Endothelial cell of umbilical vein (primary cell): ENCODE measurements around the gene HIPK4. TPM values are rescaled to one million over a fixed set of nuclear protein-coding genes. Genes with fewer than 3 reads are reported as not detected.

Experiments used
- BruUV-seq: library from RNA; stranded (reverse); fragments of 400-500 nt; replicated peaks from 2 replicates; lab custom pipeline; 2021; lab: Mats Ljungman, UMichigan
- CTCF ChIA-PET: fragments of 300-600, 350-600 bp; sonication (Branson Sonifier 250); formaldehyde crosslinking; loops from one replicate; lab custom pipeline; 2021; ENCODE audit warnings: antibody characterized with exemption, inconsistent platforms; lab: Charles Lee
- POLR2A ChIA-PET: fragments of 300-600, 350-600 bp; sonication (Branson Sonifier 250); formaldehyde crosslinking; loops from one replicate; lab custom pipeline; 2021; ENCODE audit warnings: antibody characterized with exemption, inconsistent platforms; lab: Charles Lee
- DNase-seq: peaks from one replicate; pipeline ENCODE4 v3.0.0-alpha.2; 2011; ENCODE audit warnings: low read depth, low spot score
- FAIRE-seq: peaks from 2 replicates; lab custom pipeline; 2011; peaks lifted over from hg19 to GRCh38; lab: Jason Lieb, UNC
- H2AFZ ChIP-seq: 2 replicates; pipeline ENCODE4 v1.6.0; 2012; ENCODE audit warnings: low read depth, low read length, control low read depth, inconsistent platforms
- H3K27ac ChIP-seq: 2 replicates; pipeline ENCODE4 v1.5.1; 2011; ENCODE audit warnings: low read depth, mild to moderate bottlenecking, control low read depth, low read length, moderate library complexity; ENCODE audit not compliant: insufficient read depth
- H3K27me3 ChIP-seq, 2 experiments: 2 replicates each; pipeline versions ENCODE4 v1.6.0 to v1.6.1; 2011; ENCODE audit warnings: low read length in 2 of 2, mixed read lengths in 1 of 2; ENCODE audit not compliant: control insufficient read depth in 2 of 2, insufficient read depth in 2 of 2
- H3K36me3 ChIP-seq, 2 experiments: 2 replicates in 1 of 2; 3 replicates in 1 of 2; pipeline ENCODE4 v1.5.1; 2011; ENCODE audit warnings: low read length in 2 of 2, mild to moderate bottlenecking in 1 of 2, moderate library complexity in 1 of 2; ENCODE audit not compliant: control insufficient read depth in 2 of 2, insufficient read depth in 2 of 2; ENCODE audit errors: extremely low read depth in 1 of 2
- H3K4me1 ChIP-seq: 3 replicates; pipeline ENCODE4 v1.5.1; 2011; ENCODE audit warnings: mild to moderate bottlenecking, low read length; ENCODE audit not compliant: control insufficient read depth, insufficient read depth; ENCODE audit errors: extremely low read depth
- H3K4me2 ChIP-seq: 2 replicates; pipeline ENCODE4 v1.6.1; 2011; ENCODE audit warnings: low read length, control low read depth, mixed read lengths; ENCODE audit not compliant: insufficient read depth
- H3K4me3 ChIP-seq, 3 experiments: fragments of 200-600 bp in 1 of 3; sonication (generic), shearing (Covaris generic) in 1 of 3; replicated peaks in 1 of 3; 2 replicates each; pipeline ENCODE4 v1.5.1; 2011 to 2016; ENCODE audit warnings: control low read depth in 3 of 3, low read length in 3 of 3, mild to moderate bottlenecking in 2 of 3, inconsistent platforms in 1 of 3, low read depth in 1 of 3, moderate library complexity in 1 of 3; ENCODE audit not compliant: insufficient read depth in 1 of 3
- H3K79me2 ChIP-seq: 2 replicates; pipeline ENCODE4 v1.6.0; 2012; ENCODE audit warnings: low read length, inconsistent platforms; ENCODE audit not compliant: control insufficient read depth, insufficient read depth
- H3K9ac ChIP-seq: replicated peaks from 2 replicates; pipeline ENCODE3; 2011; ENCODE audit warnings: low read length, control low read depth; ENCODE audit not compliant: insufficient read depth; ENCODE audit errors: extremely low read depth
- H3K9me1 ChIP-seq: replicated peaks from 3 replicates; pipeline ENCODE4 v1.6.0; 2011; ENCODE audit warnings: mild to moderate bottlenecking, low read length; ENCODE audit not compliant: control insufficient read depth, insufficient read depth; ENCODE audit errors: extremely low read depth
- H3K9me3 ChIP-seq: replicated peaks from 2 replicates; pipeline ENCODE4 v1.5.1; 2012; ENCODE audit warnings: low read length, inconsistent platforms; ENCODE audit not compliant: control insufficient read depth, insufficient read depth
- H4K20me1 ChIP-seq: replicated peaks from 2 replicates; pipeline ENCODE3; 2011; ENCODE audit warnings: mild to moderate bottlenecking, low read length; ENCODE audit not compliant: control insufficient read depth, insufficient read depth; ENCODE audit errors: extremely low read depth
- CTCF ChIP-seq, 2 donors: IDR thresholded peaks; 1 replicate in 1 of 2; 2 replicates in 1 of 2; pipeline ENCODE4 v1.5.1; 2011; ENCODE audit warnings: low read length in 2 of 2, mild to moderate bottlenecking in 2 of 2, moderate library complexity in 2 of 2, control low read depth in 1 of 2, inconsistent platforms in 1 of 2, low read depth in 1 of 2; ENCODE audit not compliant: insufficient read depth in 1 of 2; ENCODE audit errors: extremely low read depth in 1 of 2
- FOS ChIP-seq: IDR thresholded peaks from 2 replicates; pipeline ENCODE4 v1.6.1; 2011; ENCODE audit warnings: mild to moderate bottlenecking, low read length, moderate library complexity, borderline replicate concordance; ENCODE audit not compliant: insufficient read depth
- GATA2 ChIP-seq: IDR thresholded peaks from 2 replicates; pipeline ENCODE4 v1.7.0; 2011; ENCODE audit warnings: low read depth, mild to moderate bottlenecking, moderate library complexity, mixed read lengths, low read length; ENCODE audit not compliant: insufficient read length, insufficient read depth
- JUN ChIP-seq: IDR thresholded peaks from 2 replicates; pipeline ENCODE4 v1.6.1; 2011; ENCODE audit warnings: borderline replicate concordance, low read depth; ENCODE audit not compliant: insufficient read length, insufficient read depth
- MAX ChIP-seq: IDR thresholded peaks from 2 replicates; pipeline ENCODE4 v1.6.1; 2011; ENCODE audit not compliant: insufficient read depth, insufficient read length
- MYC ChIP-seq: IDR thresholded peaks from one replicate; pipeline ENCODE4 v1.6.1; 2011; ENCODE audit warnings: mild to moderate bottlenecking, low read depth, low read length
- POLR2AphosphoS5 ChIP-seq: IDR thresholded peaks from 2 replicates; pipeline ENCODE4 v1.6.1; 2012; ENCODE audit warnings: low read depth, mild to moderate bottlenecking, control low read depth, low read length, moderate library complexity; ENCODE audit not compliant: insufficient read depth
- dilution Hi-C: fragments of 300-500 bp; cut with MboI; formaldehyde crosslinking; loops from one replicate; pipeline ENCODE4 v1.15.0; 2019; ENCODE audit warnings: low sequenced_read_pairs; ENCODE audit not compliant: extremely low pct_ligation_motif_present
- intact Hi-C: fragments of 100-400 bp; cut with micrococcal nuclease; formaldehyde crosslinking; loops from one replicate; pipeline ENCODE4 v1.10.0; 2022
- polyA plus RNA-seq, 4 experiments: library from polyadenylated mRNA; depleted of rRNA in 3 of 4; stranded (reverse) in 3 of 4; unstranded in 1 of 4; fragments of >200 nt; gene quantifications; 2 replicates each; pipeline versions ENCODE4 v1.2.1 to v1.2.3, GENCODE V29; 2011 to 2012; ENCODE audit warnings: missing spikeins in 1 of 4
- total RNA-seq: library from RNA; stranded (reverse); gene quantifications from 2 replicates; pipeline ENCODE4 v1.2.3, GENCODE V29; 2021

HIPK4 gene
- total and polyA plus RNA-seq, 2 donors (not counting 3 experiments of a cell fraction or from before 2014, with no cell fraction given) = 0.12 TPM; not detected in 1

GRCh38 chr19:40397568-40397906 is 7.6 kb upstream of the HIPK4 start:
- dilution Hi-C loops (no loop called here), intact Hi-C loops (no loop called here)
- Histone ChIP-seq H4K20me1 (no peaks in the 10 kb centered on the region), H3K4me2 (no peak overlapping the region), H3K9ac (no peak overlapping the region), H3K36me3 (no peaks in the 10 kb centered on the region), H3K27me3 (no peaks in the 10 kb centered on the region), H3K79me2 (no peaks in the 10 kb centered on the region), H3K4me3 (no peak overlapping the region), H3K27ac (no peak overlapping the region), H3K9me3 (no peaks in the 10 kb centered on the region), H3K9me1 (no peaks in the 10 kb centered on the region), H2AFZ (no peak overlapping the region), H3K4me1 (no peaks in the 10 kb centered on the region)
- ChIA-PET CTCF (interaction anchor here (1.2 kb wide), 1 partner anchor 23 kb away, joined by 3 read pairs; no protein-coding TSS in a partner anchor), POLR2A (no interaction called here)
- no peak for TF ChIP-seq FOS
- no peak for TF ChIP-seq JUN
- no TSS peak for BruUV-seq
- no peak for DNase-seq
- no peak for FAIRE-seq

- Histone ChIP-seq H3K4me3 (no peak overlapping the region), H4K20me1 (no peaks in the 10 kb centered on the region), H2AFZ (no peak overlapping the region), H3K27ac (no peak overlapping the region), H3K4me2 (no peak overlapping the region), H3K9me1 (no peaks in the 10 kb centered on the region), H3K9me3 (no peaks in the 10 kb centered on the region), H3K9ac (no peak overlapping the region), H3K79me2 (no peaks in the 10 kb centered on the region), H3K27me3 (no peaks in the 10 kb centered on the region), H3K36me3 (no peaks in the 10 kb centered on the region), H3K4me1 (no peaks in the 10 kb centered on the region)
- dilution Hi-C loops = no loop called here
- CTCF ChIA-PET = interaction anchor here (1.2 to 2.1 kb wide), 2 partner anchors 24 to 92 kb away, joined by 3 to 9 read pairs; no protein-coding TSS in a partner anchor
- no peak for FAIRE-seq
- BruUV-seq = no TSS peak
- TF ChIP-seq GATA2 = no peak
- TF ChIP-seq JUN = no peak
- no peak for TF ChIP-seq CTCF (IDR thresholded peaks at IDR 0.05; ENCODE audit: extremely low read depth in 1 of 2, insufficient read depth in 1 of 2, low read depth in 1 of 2, low read length in 2 of 2)
- TF ChIP-seq FOS = no peak
- no peak for TF ChIP-seq POLR2AphosphoS5
- no peak for TF ChIP-seq MAX
- TF ChIP-seq MYC = no peak
- POLR2A ChIA-PET = interaction anchor here (1.3 kb wide), 1 partner anchor 29 kb away, joined by 3 read pairs; no protein-coding TSS in a partner anchor
- intact Hi-C loops = no loop called here
- DNase-seq = no peak
Observed at GRCh38 chr19:40396886-40397567, 7.0 kb upstream of the HIPK4 start.
